Measurements from ENCODE around the gene JMJD6. TPM values are rescaled to one million over a fixed set of nuclear protein-coding genes. Genes with fewer than 3 reads are reported as not detected.

The JMJD6 gene
- total RNA-seq, 2 experiments from 2014 or later, result 39.9 to 71.2 TPM

- no peak for DNase-seq (ENCODE audit: low spot score)
- Histone ChIP-seq H3K4me2 (ENCODE audit: low read length) (no peak overlapping the region), H3K9me3 (ENCODE audit: low read length) (no peaks in the 10 kb centered on the region), H3K36me3 (ENCODE audit: insufficient read depth, low read length) (peaks cover 69% of the 10 kb centered on the region), H3K79me2 (ENCODE audit: insufficient read depth, low read depth, low read length) (no peaks in the 10 kb centered on the region; the same call in 1 of the 2 replicates), H3K27ac (ENCODE audit: low read depth, low read length, poor library complexity, severe bottlenecking) (no peak overlapping the region), H3K4me1 (ENCODE audit: insufficient read depth, low read length, poor library complexity, severe bottlenecking) (peaks cover 28% of the 10 kb centered on the region), H4K20me1 (ENCODE audit: insufficient read depth, low read length) (no peaks in the 10 kb centered on the region), H2AFZ (ENCODE audit: low read length) (no peak overlapping the region), H3K4me3 (ENCODE audit: low read depth, low read length, poor library complexity, severe bottlenecking) (no peak overlapping the region), H3K9me2 (ENCODE audit: insufficient read depth, low read length) (no peaks in the 10 kb centered on the region)
- ChIA-PET CTCF (ENCODE audit: unreplicated experiment) (no interaction called here), POLR2A (interaction anchor here (0.6 kb wide), 1 partner anchor 54 kb away, joined by 8 read pairs; no protein-coding TSS in a partner anchor)
- BruUV-seq (replicated peaks), result no TSS peak
- intact Hi-C loops (cut with micrococcal nuclease; ENCODE audit: unreplicated experiment), result no loop called here
- TF ChIP-seq, protein P1, sequence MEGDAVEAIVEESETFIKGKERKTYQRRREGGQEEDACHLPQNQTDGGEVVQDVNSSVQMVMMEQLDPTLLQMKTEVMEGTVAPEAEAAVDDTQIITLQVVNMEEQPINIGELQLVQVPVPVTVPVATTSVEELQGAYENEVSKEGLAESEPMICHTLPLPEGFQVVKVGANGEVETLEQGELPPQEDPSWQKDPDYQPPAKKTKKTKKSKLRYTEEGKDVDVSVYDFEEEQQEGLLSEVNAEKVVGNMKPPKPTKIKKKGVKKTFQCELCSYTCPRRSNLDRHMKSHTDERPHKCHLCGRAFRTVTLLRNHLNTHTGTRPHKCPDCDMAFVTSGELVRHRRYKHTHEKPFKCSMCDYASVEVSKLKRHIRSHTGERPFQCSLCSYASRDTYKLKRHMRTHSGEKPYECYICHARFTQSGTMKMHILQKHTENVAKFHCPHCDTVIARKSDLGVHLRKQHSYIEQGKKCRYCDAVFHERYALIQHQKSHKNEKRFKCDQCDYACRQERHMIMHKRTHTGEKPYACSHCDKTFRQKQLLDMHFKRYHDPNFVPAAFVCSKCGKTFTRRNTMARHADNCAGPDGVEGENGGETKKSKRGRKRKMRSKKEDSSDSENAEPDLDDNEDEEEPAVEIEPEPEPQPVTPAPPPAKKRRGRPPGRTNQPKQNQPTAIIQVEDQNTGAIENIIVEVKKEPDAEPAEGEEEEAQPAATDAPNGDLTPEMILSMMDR (conservative IDR thresholded peaks at IDR 0.05; ENCODE audit: low read length), result no peak
- TF ChIP-seq EZH2phosphoT487 (IDR thresholded peaks at IDR 0.05; ENCODE audit: borderline replicate concordance, low read depth, low read length), result no peak
These were observed 28.9 kb upstream of the JMJD6 start for GRCh38 chr17:76755285-76755684.

DNA sequence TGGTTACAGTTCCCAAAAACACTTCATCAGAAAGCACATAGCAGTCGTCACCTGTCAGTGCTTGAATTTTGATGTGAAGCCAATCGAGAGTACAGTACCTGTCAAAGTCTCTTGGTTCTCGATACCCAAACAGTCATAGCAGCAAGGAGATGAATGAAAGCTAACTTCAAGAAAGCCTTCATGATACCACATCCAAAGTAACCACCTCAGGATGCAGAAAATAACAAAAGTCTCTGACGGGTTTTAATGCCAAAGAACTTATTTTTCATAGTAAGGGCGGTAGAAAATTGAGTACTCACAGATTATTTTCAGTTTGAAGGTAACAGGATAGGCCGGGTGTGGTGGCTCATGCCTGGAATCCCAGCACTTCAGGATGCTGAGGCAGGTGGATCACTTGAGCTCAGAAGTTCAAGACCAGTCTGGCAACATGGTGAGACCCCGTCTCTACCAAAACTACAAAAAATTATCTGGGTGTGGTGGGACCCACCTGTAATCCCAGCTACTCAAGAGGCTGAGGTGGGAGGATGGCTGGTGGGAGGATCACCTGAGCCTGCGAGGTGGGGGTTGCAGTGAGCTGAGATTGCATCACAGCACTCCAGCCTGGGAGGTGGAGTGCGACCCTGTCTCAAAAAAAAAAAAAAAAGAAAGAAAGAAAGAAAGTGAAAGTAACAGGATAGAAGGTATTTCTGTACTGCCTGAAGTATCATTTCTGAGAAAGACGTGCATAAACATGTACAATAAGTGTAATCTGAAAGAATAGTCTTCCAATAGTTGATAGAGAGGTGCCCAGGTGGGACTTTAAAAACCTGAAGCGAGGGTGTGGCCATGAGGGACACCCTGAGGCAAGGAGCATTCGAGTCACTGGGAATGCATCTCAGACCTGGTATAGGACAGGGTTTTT lies 26.9 kb upstream of the JMJD6 start:
- ChIA-PET POLR2A (no interaction called here), CTCF (ENCODE audit: unreplicated experiment) (no interaction called here)
- peak; percentile 31 for DNase-seq (ENCODE audit: low spot score)
- BruUV-seq (replicated peaks), result no TSS peak
- H3K4me1 ChIP-seq (ENCODE audit: insufficient read depth, low read length, poor library complexity, severe bottlenecking), result peaks cover 28% of the 10 kb centered on the region
- peak overlapping the region; percentile 1 for H3K4me2 ChIP-seq (ENCODE audit: low read length)
- H3K9me3 ChIP-seq (ENCODE audit: low read length), result no peaks in the 10 kb centered on the region
- no peak overlapping the region for H2AFZ ChIP-seq (ENCODE audit: low read length)
- no peak for TF ChIP-seq EZH2phosphoT487 (IDR thresholded peaks at IDR 0.05; ENCODE audit: borderline replicate concordance, low read depth, low read length)
- TF ChIP-seq, protein P1 (conservative IDR thresholded peaks at IDR 0.05; ENCODE audit: low read length), result no peak
- H3K36me3 ChIP-seq (ENCODE audit: insufficient read depth, low read length), result peaks cover 76% of the 10 kb centered on the region
- no peaks in the 10 kb centered on the region for H3K9me2 ChIP-seq (ENCODE audit: insufficient read depth, low read length)
- H3K4me3 ChIP-seq (ENCODE audit: low read depth, low read length, poor library complexity, severe bottlenecking), result no peak overlapping the region
- H4K20me1 ChIP-seq (ENCODE audit: insufficient read depth, low read length), result no peaks in the 10 kb centered on the region
- peak overlapping the region; percentile 70 for H3K27ac ChIP-seq (ENCODE audit: low read depth, low read length, poor library complexity, severe bottlenecking)
- intact Hi-C loops (cut with micrococcal nuclease; ENCODE audit: unreplicated experiment), result no loop called here
- no peaks in the 10 kb centered on the region; the same call in 1 of the 2 replicates for H3K79me2 ChIP-seq (ENCODE audit: insufficient read depth, low read depth, low read length)

DNA sequence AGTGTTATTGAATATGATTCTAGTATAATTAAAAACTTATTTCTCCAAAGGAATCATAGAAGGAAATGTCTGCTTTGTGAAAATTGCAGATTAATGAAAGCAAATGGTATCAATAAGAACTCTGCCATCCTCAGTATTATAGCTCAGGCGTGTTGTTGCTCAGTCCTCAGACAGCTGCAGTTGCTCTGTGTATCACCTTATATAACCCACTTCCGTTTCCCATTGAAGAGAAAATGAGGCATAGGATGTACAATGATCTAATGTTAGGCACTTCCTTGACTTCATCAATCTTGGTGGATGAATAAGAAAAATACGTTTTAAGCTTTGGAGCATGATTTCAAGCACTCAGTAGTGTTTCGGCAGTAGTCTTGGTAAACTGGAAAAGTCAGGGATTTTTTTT lies 25.6 kb upstream of the JMJD6 start:
- H3K9me3 ChIP-seq (ENCODE audit: low read length), result no peaks in the 10 kb centered on the region
- intact Hi-C loops (cut with micrococcal nuclease; ENCODE audit: unreplicated experiment), result no loop called here
- CTCF ChIA-PET (ENCODE audit: unreplicated experiment), result no interaction called here
- BruUV-seq (replicated peaks), result no TSS peak
- DNase-seq (ENCODE audit: low spot score), result peak; percentile 84
- H3K79me2 ChIP-seq (ENCODE audit: insufficient read depth, low read depth, low read length), result no peaks in the 10 kb centered on the region; the same call in 1 of the 2 replicates
- peak overlapping the region; percentile 31 for H3K4me3 ChIP-seq (ENCODE audit: low read depth, low read length, poor library complexity, severe bottlenecking)
- H3K9me2 ChIP-seq (ENCODE audit: insufficient read depth, low read length), result no peaks in the 10 kb centered on the region
- H4K20me1 ChIP-seq (ENCODE audit: insufficient read depth, low read length), result no peaks in the 10 kb centered on the region
- H3K4me2 ChIP-seq (ENCODE audit: low read length), result peak overlapping the region; percentile 67
- peaks cover 28% of the 10 kb centered on the region for H3K4me1 ChIP-seq (ENCODE audit: insufficient read depth, low read length, poor library complexity, severe bottlenecking)
- no peak for TF ChIP-seq EZH2phosphoT487 (IDR thresholded peaks at IDR 0.05; ENCODE audit: borderline replicate concordance, low read depth, low read length)
- TF ChIP-seq, protein P1 (conservative IDR thresholded peaks at IDR 0.05; ENCODE audit: low read length), result no peak
- POLR2A ChIA-PET, result interaction anchor here (0.5 to 1.4 kb wide), 5 partner anchors 9 to 230 kb away, joined by 3 to 5 read pairs (median 3); no protein-coding TSS in a partner anchor
- peak overlapping the region; percentile 4; the same call in 1 of the 2 replicates for H2AFZ ChIP-seq (ENCODE audit: low read length)
- H3K27ac ChIP-seq (ENCODE audit: low read depth, low read length, poor library complexity, severe bottlenecking), result peak overlapping the region; percentile 70
- peaks cover 75% of the 10 kb centered on the region for H3K36me3 ChIP-seq (ENCODE audit: insufficient read depth, low read length)
